ENCODE data around the gene YJU2.
A peak's percentile ranks its signal among the peaks of the same experiment; 100 is the strongest.
"Not testable (repeated sequence)": the region's sequence is repeated elsewhere in the genome, so short reads cannot be mapped to it uniquely, and the experiment has no call there.

The YJU2 gene

GRCh38 chr19:4228765-4229178 is 18.1 kb upstream of the YJU2 start:
- ChIA-PET CTCF (no interaction called here), POLR2A (no interaction called here)
- Histone ChIP-seq H3K4me1 (ENCODE audit: control extremely low read depth in 1 of 4, control insufficient read depth in 4 of 4, insufficient read depth in 4 of 4, low read length in 3 of 4) (peaks cover 0 to 10% (median 9%) of the 10 kb centered on the region in 4 experiments), H3K27me3 (replicated peaks in 2 of 5; ENCODE audit: control insufficient read depth in 4 of 5, insufficient read depth in 5 of 5, low read length in 4 of 5) (peaks cover 0 to 20% (median 3%) of the 10 kb centered on the region in 5 experiments), H3K4me3 (ENCODE audit: control insufficient read depth in 1 of 7, extremely low read depth in 1 of 7, insufficient read depth in 4 of 7, low read depth in 2 of 7, low read length in 6 of 7) (peak overlapping the region in 1 of 7 experiments; percentile 11), H3K9me3 (ENCODE audit: control extremely low read depth in 1 of 5, control insufficient read depth in 4 of 5, insufficient read depth in 2 of 5, low read depth in 1 of 5, low read length in 4 of 5) (no peaks in the 10 kb centered on the region), H3K36me3 (ENCODE audit: control insufficient read depth in 4 of 4, insufficient read depth in 4 of 4, low read length in 3 of 4) (no peaks in the 10 kb centered on the region), H3K27ac (ENCODE audit: insufficient read depth in 1 of 2, low read depth in 1 of 2, low read length in 2 of 2, poor library complexity in 1 of 2, severe bottlenecking in 2 of 2) (no peak overlapping the region)
- 91% methylated on average over 2 of the region's 2 CpGs for WGBS (ENCODE audit: insufficient coverage)
- DNase-seq: no peak

- Histone ChIP-seq H3K27me3 (replicated peaks in 2 of 5; ENCODE audit: control insufficient read depth in 4 of 5, insufficient read depth in 5 of 5, low read length in 4 of 5) (peaks cover 0 to 20% (median 0%) of the 10 kb centered on the region in 5 experiments), H3K9me3 (ENCODE audit: control extremely low read depth in 1 of 5, control insufficient read depth in 4 of 5, insufficient read depth in 2 of 5, low read depth in 1 of 5, low read length in 4 of 5) (no peaks in the 10 kb centered on the region), H3K4me3 (ENCODE audit: control insufficient read depth in 1 of 7, extremely low read depth in 1 of 7, insufficient read depth in 4 of 7, low read depth in 2 of 7, low read length in 6 of 7) (peak within 1 kb of the TSS in 1 of 7 experiments; percentile 11), H3K27ac (ENCODE audit: insufficient read depth in 1 of 2, low read depth in 1 of 2, low read length in 2 of 2, poor library complexity in 1 of 2, severe bottlenecking in 2 of 2) (no peak within 1 kb of the TSS), H3K36me3 (ENCODE audit: control insufficient read depth in 4 of 4, insufficient read depth in 4 of 4, low read length in 3 of 4) (no peaks in the 10 kb centered on the region), H3K4me1 (ENCODE audit: control extremely low read depth in 1 of 4, control insufficient read depth in 4 of 4, insufficient read depth in 4 of 4, low read length in 3 of 4) (peaks cover 0 to 10% (median 9%) of the 10 kb centered on the region in 4 experiments)
- DNase-seq: peak; percentile 67 to 80 (median 74)
- POLR2A ChIA-PET: no interaction called here
- 28% methylated on average over 9 of the region's 19 CpGs for WGBS (ENCODE audit: insufficient coverage)
- CTCF ChIA-PET: interaction anchor here (1.0 kb wide), 1 partner anchor 21 kb away, joined by 3 read pairs; no protein-coding TSS in a partner anchor
Observed at GRCh38 chr19:4229179-4229931, 17.5 kb upstream of the YJU2 start, which contains the start of gene EBI3. TSS of gene EBI3 (plus strand) at chr19:4229523. CDS start at chr19:4229551, 28 bp downstream.

GRCh38 chr19:4230237-4230636 is 16.6 kb upstream of the YJU2 start:
- WGBS (ENCODE audit: insufficient coverage): 95% methylated on average over 5 of the region's 6 CpGs
- peaks cover 0 to 10% (median 9%) of the 10 kb centered on the region in 4 experiments for H3K4me1 ChIP-seq (ENCODE audit: control extremely low read depth in 1 of 4, control insufficient read depth in 4 of 4, insufficient read depth in 4 of 4, low read length in 3 of 4)
- DNase-seq; H3K9me3 ChIP-seq (ENCODE audit: control extremely low read depth in 1 of 5, control insufficient read depth in 4 of 5, insufficient read depth in 2 of 5, low read depth in 1 of 5, low read length in 4 of 5); POLR2A ChIA-PET; H3K36me3 ChIP-seq (ENCODE audit: control insufficient read depth in 4 of 4, insufficient read depth in 4 of 4, low read length in 3 of 4); H3K27ac ChIP-seq (ENCODE audit: insufficient read depth in 1 of 2, low read depth in 1 of 2, low read length in 2 of 2, poor library complexity in 1 of 2, severe bottlenecking in 2 of 2); H3K4me3 ChIP-seq (ENCODE audit: control insufficient read depth in 1 of 7, extremely low read depth in 1 of 7, insufficient read depth in 4 of 7, low read depth in 2 of 7, low read length in 6 of 7): not testable (repeated sequence)
- CTCF ChIA-PET: interaction anchor here (1.0 kb wide), 1 partner anchor 22 kb away, joined by 3 read pairs; no protein-coding TSS in a partner anchor
- H3K27me3 ChIP-seq (replicated peaks in 2 of 5; ENCODE audit: control insufficient read depth in 4 of 5, insufficient read depth in 5 of 5, low read length in 4 of 5): peaks cover 0 to 20% (median 2%) of the 10 kb centered on the region in 5 experiments

GRCh38 chr19:4231521-4231920 is 15.4 kb upstream of the YJU2 start:
- DNase-seq; H3K36me3 ChIP-seq (ENCODE audit: control insufficient read depth in 4 of 4, insufficient read depth in 4 of 4, low read length in 3 of 4); H3K4me3 ChIP-seq (ENCODE audit: control insufficient read depth in 1 of 7, extremely low read depth in 1 of 7, insufficient read depth in 4 of 7, low read depth in 2 of 7, low read length in 6 of 7); H3K9me3 ChIP-seq (ENCODE audit: control extremely low read depth in 1 of 5, control insufficient read depth in 4 of 5, insufficient read depth in 2 of 5, low read depth in 1 of 5, low read length in 4 of 5); H3K27ac ChIP-seq (ENCODE audit: insufficient read depth in 1 of 2, low read depth in 1 of 2, low read length in 2 of 2, poor library complexity in 1 of 2, severe bottlenecking in 2 of 2): not testable (repeated sequence)
- 90% methylated on average over 4 of the region's 6 CpGs for WGBS (ENCODE audit: insufficient coverage)
- peaks cover 0 to 10% (median 9%) of the 10 kb centered on the region in 4 experiments for H3K4me1 ChIP-seq (ENCODE audit: control extremely low read depth in 1 of 4, control insufficient read depth in 4 of 4, insufficient read depth in 4 of 4, low read length in 3 of 4)
- ChIA-PET CTCF (interaction anchor here (1.3 to 3.4 kb wide), 3 partner anchors 12 to 30 kb away, joined by 3 to 13 read pairs (median 9); partner anchors contain the start of gene YJU2), POLR2A (interaction anchor here (0.6 kb wide), 1 partner anchor 10 kb away, joined by 3 read pairs; no protein-coding TSS in a partner anchor)
- peaks cover 0 to 20% (median 2%) of the 10 kb centered on the region in 5 experiments for H3K27me3 ChIP-seq (replicated peaks in 2 of 5; ENCODE audit: control insufficient read depth in 4 of 5, insufficient read depth in 5 of 5, low read length in 4 of 5)

GRCh38 chr19:4232139-4232538 is 14.7 kb upstream of the YJU2 start:
- H3K9me3 ChIP-seq (ENCODE audit: control extremely low read depth in 1 of 5, control insufficient read depth in 4 of 5, insufficient read depth in 2 of 5, low read depth in 1 of 5, low read length in 4 of 5); H3K27ac ChIP-seq (ENCODE audit: insufficient read depth in 1 of 2, low read depth in 1 of 2, low read length in 2 of 2, poor library complexity in 1 of 2, severe bottlenecking in 2 of 2); H3K4me3 ChIP-seq (ENCODE audit: control insufficient read depth in 1 of 7, extremely low read depth in 1 of 7, insufficient read depth in 4 of 7, low read depth in 2 of 7, low read length in 6 of 7); DNase-seq; H3K36me3 ChIP-seq (ENCODE audit: control insufficient read depth in 4 of 4, insufficient read depth in 4 of 4, low read length in 3 of 4): not testable (repeated sequence)
- H3K27me3 ChIP-seq (replicated peaks in 2 of 5; ENCODE audit: control insufficient read depth in 4 of 5, insufficient read depth in 5 of 5, low read length in 4 of 5): peaks cover 0 to 20% (median 2%) of the 10 kb centered on the region in 5 experiments
- 93% methylated on average over 2 of the region's 5 CpGs for WGBS (ENCODE audit: insufficient coverage)
- ChIA-PET POLR2A (interaction anchor here (0.6 kb wide), 1 partner anchor 10 kb away, joined by 3 read pairs; no protein-coding TSS in a partner anchor), CTCF (interaction anchor here (1.0 to 3.4 kb wide), 5 partner anchors 12 to 98 kb away, joined by 3 to 13 read pairs (median 5); partner anchors contain the start of gene YJU2)
- H3K4me1 ChIP-seq (ENCODE audit: control extremely low read depth in 1 of 4, control insufficient read depth in 4 of 4, insufficient read depth in 4 of 4, low read length in 3 of 4): peaks cover 0 to 10% (median 9%) of the 10 kb centered on the region in 4 experiments

- no peaks in the 10 kb centered on the region for H3K9me3 ChIP-seq (ENCODE audit: control extremely low read depth in 1 of 5, control insufficient read depth in 4 of 5, insufficient read depth in 2 of 5, low read depth in 1 of 5, low read length in 4 of 5)
- CTCF ChIA-PET: interaction anchor here (0.7 to 3.4 kb wide), 6 partner anchors 9 to 98 kb away, joined by 3 to 13 read pairs (median 4); partner anchors contain the start of gene YJU2
- peaks cover 0 to 18% (median 2%) of the 10 kb centered on the region in 5 experiments for H3K27me3 ChIP-seq (replicated peaks in 2 of 5; ENCODE audit: control insufficient read depth in 4 of 5, insufficient read depth in 5 of 5, low read length in 4 of 5)
- WGBS (ENCODE audit: insufficient coverage): 59% methylated on average over 19 of the region's 21 CpGs
- DNase-seq: no peak
- H3K27ac ChIP-seq (ENCODE audit: insufficient read depth in 1 of 2, low read depth in 1 of 2, low read length in 2 of 2, poor library complexity in 1 of 2, severe bottlenecking in 2 of 2): no peak overlapping the region
- peaks cover 0 to 10% (median 9%) of the 10 kb centered on the region in 4 experiments for H3K4me1 ChIP-seq (ENCODE audit: control extremely low read depth in 1 of 4, control insufficient read depth in 4 of 4, insufficient read depth in 4 of 4, low read length in 3 of 4)
- POLR2A ChIA-PET: no interaction called here
- H3K4me3 ChIP-seq (ENCODE audit: control insufficient read depth in 1 of 7, extremely low read depth in 1 of 7, insufficient read depth in 4 of 7, low read depth in 2 of 7, low read length in 6 of 7): no peak overlapping the region
- H3K36me3 ChIP-seq (ENCODE audit: control insufficient read depth in 4 of 4, insufficient read depth in 4 of 4, low read length in 3 of 4): no peaks in the 10 kb centered on the region
Observed at GRCh38 chr19:4232614-4233281, 14.1 kb upstream of the YJU2 start.

Data from common myeloid progenitor, CD34-positive (primary cell).